PFSK-1 (cell line): ENCODE results near the gene CERS6.

Experiments
- FOXP2 ChIP-seq: optimal IDR thresholded peaks from 2 replicates; pipeline ENCODE3; 2011; ENCODE audit warnings: borderline replicate concordance, control low read depth, inconsistent platforms; ENCODE audit not compliant: insufficient read depth; ENCODE audit errors: extremely low read length, extremely low read depth
- POLR2AphosphoS5 ChIP-seq: IDR thresholded peaks from 2 replicates; pipeline ENCODE4 v1.6.1; 2012; ENCODE audit warnings: low read depth, mild to moderate bottlenecking, control low read depth, low read length, moderate library complexity
- REST ChIP-seq, 2 experiments: IDR thresholded peaks; 2 replicates each; pipeline versions ENCODE4 v1.6.1 to v1.8.0; 2011 to 2012; ENCODE audit warnings: low read depth in 2 of 2, low read length in 2 of 2, control low read depth in 1 of 2, inconsistent platforms in 1 of 2, mild to moderate bottlenecking in 1 of 2, moderate library complexity in 1 of 2; ENCODE audit not compliant: insufficient read depth in 1 of 2
- SIN3A ChIP-seq: IDR thresholded peaks from 2 replicates; pipeline ENCODE4 v1.6.1; 2012; ENCODE audit warnings: mild to moderate bottlenecking, low read length, moderate library complexity, borderline replicate concordance; ENCODE audit not compliant: insufficient read depth
- TAF1 ChIP-seq: IDR thresholded peaks from 2 replicates; pipeline ENCODE4 v1.6.1; 2012; ENCODE audit warnings: low read length, control low read depth, borderline replicate concordance; ENCODE audit not compliant: insufficient read depth

The CERS6 gene

DNA sequence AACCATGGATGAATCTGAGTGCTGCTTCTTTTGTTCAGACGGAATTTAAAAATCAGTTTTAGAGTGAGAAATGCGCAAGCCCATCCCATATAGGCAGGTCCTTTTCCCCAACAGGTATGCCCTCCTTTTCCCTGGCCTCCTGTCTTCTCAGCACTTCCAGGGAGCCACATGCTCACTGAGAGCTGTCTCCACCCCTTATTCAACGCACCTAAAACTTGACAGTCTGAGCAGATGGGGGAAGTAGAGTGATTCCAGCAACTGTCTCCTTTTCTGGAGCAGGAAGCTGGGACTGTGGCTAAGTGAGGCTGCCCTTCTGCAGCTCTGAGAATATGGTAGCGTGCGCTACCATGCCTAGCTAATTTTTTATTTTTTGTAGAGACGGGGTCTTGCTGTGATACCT is 293.2 kb downstream of the CERS6 start:
- TF ChIP-seq FOXP2, result no peak
- no peak for TF ChIP-seq TAF1
- no peak for TF ChIP-seq POLR2AphosphoS5
- no peak for TF ChIP-seq SIN3A
- no peak for TF ChIP-seq REST (IDR thresholded peaks at IDR 0.05; ENCODE audit: insufficient read depth in 1 of 2, low read depth in 2 of 2, low read length in 2 of 2)

DNA sequence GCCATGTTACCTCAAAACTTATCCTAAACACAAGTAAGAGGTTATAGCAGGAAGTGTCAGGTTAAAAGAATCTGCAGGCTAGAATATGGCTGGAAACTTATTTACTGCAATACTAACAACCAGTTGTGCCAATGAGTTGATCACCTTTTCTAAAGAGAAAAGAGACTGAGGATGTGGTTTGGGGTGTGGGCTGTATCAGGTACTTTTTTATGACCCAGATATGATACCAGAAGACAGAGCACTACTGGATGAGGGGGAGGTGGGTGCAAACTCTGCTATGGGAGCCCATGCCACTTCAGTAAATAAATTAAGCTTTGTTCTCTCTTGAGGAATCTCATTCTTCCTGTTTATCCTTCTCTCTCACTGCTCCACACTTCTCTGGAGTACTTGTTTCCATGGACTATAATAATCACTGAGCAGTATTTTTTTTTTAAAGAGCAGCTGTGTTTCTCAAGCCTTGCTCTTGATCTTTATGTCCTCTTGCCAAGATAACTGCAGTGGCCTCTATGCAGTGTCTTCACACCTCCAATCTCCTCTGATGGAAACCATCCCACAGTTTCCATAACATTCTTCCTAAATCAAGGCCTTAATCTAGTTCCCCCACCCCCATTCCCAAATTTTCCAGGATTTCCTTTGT is 295.1 kb downstream of the CERS6 start:
- TF ChIP-seq TAF1 (no peak), FOXP2 (no peak), SIN3A (no peak), REST (IDR thresholded peaks at IDR 0.05; ENCODE audit: insufficient read depth in 1 of 2, low read depth in 2 of 2, low read length in 2 of 2) (no peak), POLR2AphosphoS5 (no peak)

GRCh38 chr2:168752361-168752760 is 296.3 kb downstream of the CERS6 start:
- TF ChIP-seq TAF1 (no peak), REST (IDR thresholded peaks at IDR 0.05; ENCODE audit: insufficient read depth in 1 of 2, low read depth in 2 of 2, low read length in 2 of 2) (no peak), POLR2AphosphoS5 (no peak), FOXP2 (no peak), SIN3A (no peak)

DNA sequence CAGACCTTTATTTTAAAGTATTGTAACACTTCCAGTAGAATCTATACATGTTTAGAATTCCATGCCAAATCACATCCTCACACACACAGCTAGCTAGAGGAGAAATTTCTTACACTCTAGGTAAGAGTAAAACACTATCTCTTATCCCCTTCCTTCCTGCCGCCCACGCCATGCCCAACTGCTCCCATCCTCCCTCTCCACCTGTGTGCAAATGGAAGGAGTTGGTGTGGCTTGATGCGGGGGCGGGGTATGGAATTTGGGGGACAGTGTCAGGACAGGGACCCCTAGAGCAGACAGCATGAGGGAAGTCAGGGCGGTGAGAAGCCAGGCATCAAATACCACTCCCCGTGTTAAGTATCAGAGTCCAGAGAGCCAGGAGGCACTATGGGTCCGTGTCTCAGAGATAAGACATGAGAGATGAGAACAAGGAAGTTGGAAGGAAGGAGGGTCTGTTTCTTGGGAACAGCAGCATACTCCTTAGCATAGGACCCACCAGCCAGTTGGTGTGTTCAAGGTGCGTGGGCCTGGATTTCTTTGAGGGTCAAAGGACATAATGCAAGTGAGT is 297.8 kb downstream of the CERS6 start:
- TF ChIP-seq FOXP2, result no peak
- TF ChIP-seq SIN3A, result no peak
- TF ChIP-seq POLR2AphosphoS5, result no peak
- TF ChIP-seq REST (IDR thresholded peaks at IDR 0.05; ENCODE audit: insufficient read depth in 1 of 2, low read depth in 2 of 2, low read length in 2 of 2), result no peak
- no peak for TF ChIP-seq TAF1

GRCh38 chr2:168757223-168757622 is 301.2 kb downstream of the CERS6 start:
- TF ChIP-seq POLR2AphosphoS5 (no peak), SIN3A (no peak), FOXP2 (no peak), TAF1 (no peak), REST (IDR thresholded peaks at IDR 0.05; ENCODE audit: insufficient read depth in 1 of 2, low read depth in 2 of 2, low read length in 2 of 2) (no peak)
